ENCODE measurements around the gene CHRNB4. TPM values are rescaled to one million over a fixed set of nuclear protein-coding genes. Genes with fewer than 3 reads are reported as not detected.

The CHRNB4 gene
- total and polyA plus RNA-seq, 2 donors (not counting 3 experiments of a cell fraction or from before 2014, with no cell fraction given): 0.08 TPM; not detected in 1

DNA sequence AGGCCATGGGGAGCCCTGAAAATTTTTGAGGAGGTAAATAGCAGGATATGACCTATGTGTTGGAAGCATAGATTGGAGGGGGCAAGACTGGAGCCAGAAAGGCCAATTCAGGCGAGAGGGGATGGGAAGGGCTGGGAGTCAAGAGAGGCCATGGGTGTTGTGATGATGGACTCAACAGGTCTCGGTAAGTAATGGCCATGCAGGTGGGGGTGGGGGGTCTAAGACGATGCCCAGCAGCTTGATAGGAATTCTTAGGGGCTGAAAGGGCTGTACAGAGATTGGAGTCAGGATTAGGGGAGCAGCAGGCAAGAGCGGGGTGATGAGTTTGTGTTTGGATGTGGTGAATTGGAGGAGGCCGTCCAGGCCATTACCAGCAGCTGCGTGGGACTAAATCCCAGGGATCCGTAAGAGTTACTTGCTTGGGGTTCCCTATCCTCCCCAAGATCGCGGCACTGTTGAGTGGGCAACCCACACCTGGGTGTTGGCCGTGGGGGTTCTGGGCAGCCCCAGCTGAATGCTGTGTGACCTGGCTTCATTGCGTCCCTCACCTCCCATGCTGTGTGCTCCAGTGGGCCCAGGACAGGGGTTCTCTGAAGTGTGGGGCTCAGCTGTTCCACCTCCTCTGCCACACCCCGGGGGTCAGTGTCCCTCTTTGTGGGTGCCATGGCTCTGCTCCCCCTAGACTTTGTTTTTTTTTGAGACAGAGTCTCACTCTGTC, 41.8 kb upstream of the CHRNB4 start:
- dilution Hi-C loops (cut with MboI; ENCODE audit: extremely low pct_ligation_motif_present, low sequenced_read_pairs): no loop called here
- Histone ChIP-seq H3K36me3 (ENCODE audit: control insufficient read depth in 2 of 2, extremely low read depth in 1 of 2, insufficient read depth in 2 of 2, low read length in 2 of 2) (no peaks in the 10 kb centered on the region), H3K9me3 (replicated peaks; ENCODE audit: control insufficient read depth, insufficient read depth, low read length) (no peaks in the 10 kb centered on the region), H3K79me2 (ENCODE audit: control insufficient read depth, insufficient read depth, low read length) (no peaks in the 10 kb centered on the region), H4K20me1 (replicated peaks; ENCODE audit: control insufficient read depth, extremely low read depth, insufficient read depth, low read length) (no peaks in the 10 kb centered on the region), H3K9me1 (replicated peaks; ENCODE audit: control insufficient read depth, extremely low read depth, insufficient read depth, low read length) (no peaks in the 10 kb centered on the region), H3K27me3 (ENCODE audit: control insufficient read depth in 2 of 2, insufficient read depth in 2 of 2, low read length in 2 of 2) (peaks cover 0 to 10% of the 10 kb centered on the region in 2 experiments), H3K9ac (replicated peaks; ENCODE audit: extremely low read depth, insufficient read depth, low read length) (no peak overlapping the region), H3K27ac (ENCODE audit: insufficient read depth, low read depth, low read length) (no peak overlapping the region), H3K4me3 (replicated peaks in 1 of 3; ENCODE audit: insufficient read depth in 1 of 3, low read depth in 1 of 3, low read length in 3 of 3) (no peak overlapping the region), H3K4me1 (ENCODE audit: control insufficient read depth, extremely low read depth, insufficient read depth, low read length) (no peaks in the 10 kb centered on the region), H3K4me2 (ENCODE audit: insufficient read depth, low read length) (no peak overlapping the region), H2AFZ (ENCODE audit: low read depth, low read length) (no peak overlapping the region)
- DNase-seq (ENCODE audit: low read depth, low spot score): no peak
- no TSS peak for BruUV-seq (replicated peaks)
- no peak for FAIRE-seq
- POLR2A ChIA-PET: no interaction called here
- TF ChIP-seq JUN (IDR thresholded peaks at IDR 0.05; ENCODE audit: borderline replicate concordance, insufficient read depth, insufficient read length, low read depth): no peak
- no peak for TF ChIP-seq MYC (IDR thresholded peaks at IDR 0.05; ENCODE audit: low read depth, low read length)
- no peak for TF ChIP-seq EZH2 (IDR thresholded peaks at IDR 0.05; ENCODE audit: borderline replicate concordance, low read depth, low read length, severe bottlenecking)
- no peak for TF ChIP-seq FOS (IDR thresholded peaks at IDR 0.05; ENCODE audit: borderline replicate concordance, insufficient read depth, low read length)
- no peak for TF ChIP-seq POLR2AphosphoS5 (IDR thresholded peaks at IDR 0.05; ENCODE audit: insufficient read depth, low read depth, low read length)
- no peak for TF ChIP-seq POLR2A (IDR thresholded peaks at IDR 0.05; ENCODE audit: low read depth, low read length)
- TF ChIP-seq GATA2 (IDR thresholded peaks at IDR 0.05; ENCODE audit: insufficient read depth, insufficient read length, low read depth, low read length): no peak
- TF ChIP-seq, protein P1, sequence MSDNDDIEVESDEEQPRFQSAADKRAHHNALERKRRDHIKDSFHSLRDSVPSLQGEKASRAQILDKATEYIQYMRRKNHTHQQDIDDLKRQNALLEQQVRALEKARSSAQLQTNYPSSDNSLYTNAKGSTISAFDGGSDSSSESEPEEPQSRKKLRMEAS (IDR thresholded peaks at IDR 0.05; ENCODE audit: insufficient read depth, insufficient read length): no peak
- TF ChIP-seq, protein P2, sequence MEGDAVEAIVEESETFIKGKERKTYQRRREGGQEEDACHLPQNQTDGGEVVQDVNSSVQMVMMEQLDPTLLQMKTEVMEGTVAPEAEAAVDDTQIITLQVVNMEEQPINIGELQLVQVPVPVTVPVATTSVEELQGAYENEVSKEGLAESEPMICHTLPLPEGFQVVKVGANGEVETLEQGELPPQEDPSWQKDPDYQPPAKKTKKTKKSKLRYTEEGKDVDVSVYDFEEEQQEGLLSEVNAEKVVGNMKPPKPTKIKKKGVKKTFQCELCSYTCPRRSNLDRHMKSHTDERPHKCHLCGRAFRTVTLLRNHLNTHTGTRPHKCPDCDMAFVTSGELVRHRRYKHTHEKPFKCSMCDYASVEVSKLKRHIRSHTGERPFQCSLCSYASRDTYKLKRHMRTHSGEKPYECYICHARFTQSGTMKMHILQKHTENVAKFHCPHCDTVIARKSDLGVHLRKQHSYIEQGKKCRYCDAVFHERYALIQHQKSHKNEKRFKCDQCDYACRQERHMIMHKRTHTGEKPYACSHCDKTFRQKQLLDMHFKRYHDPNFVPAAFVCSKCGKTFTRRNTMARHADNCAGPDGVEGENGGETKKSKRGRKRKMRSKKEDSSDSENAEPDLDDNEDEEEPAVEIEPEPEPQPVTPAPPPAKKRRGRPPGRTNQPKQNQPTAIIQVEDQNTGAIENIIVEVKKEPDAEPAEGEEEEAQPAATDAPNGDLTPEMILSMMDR (IDR thresholded peaks at IDR 0.05; ENCODE audit: extremely low read depth in 1 of 2, insufficient read depth in 1 of 2, low read depth in 1 of 2, low read length in 2 of 2): no peak
- CTCF ChIA-PET: no interaction called here
- intact Hi-C loops (cut with micrococcal nuclease): no loop called here

All from endothelial cell of umbilical vein (primary cell).